ENCODE measurements around the gene TAS1R2.

TAS1R2 gene

GRCh38 chr1:18891426-18891780 lies 31.9 kb upstream of the TAS1R2 start:
- no peak for ATAC-seq
- Mint-ChIP-seq H3K36me3 (no peaks in the 10 kb centered on the region), H3K9me3 (no peaks in the 10 kb centered on the region), H3K4me1 (no peaks in the 10 kb centered on the region), H3K4me3 (no peak overlapping the region), H3K27ac (no peak overlapping the region), H3K27me3 (no peaks in the 10 kb centered on the region)

GRCh38 chr1:18890706-18891425 lies 31.4 kb upstream of the TAS1R2 start:
- no peaks in the 10 kb centered on the region for H3K27me3 Mint-ChIP-seq
- ATAC-seq: no peak
- H3K4me1 Mint-ChIP-seq: no peaks in the 10 kb centered on the region
- no peak overlapping the region for H3K27ac Mint-ChIP-seq
- H3K4me3 Mint-ChIP-seq: no peak overlapping the region
- H3K9me3 Mint-ChIP-seq: no peaks in the 10 kb centered on the region
- no peaks in the 10 kb centered on the region for H3K36me3 Mint-ChIP-seq

- no peaks in the 10 kb centered on the region for H3K9me3 Mint-ChIP-seq
- no peak overlapping the region for H3K4me3 Mint-ChIP-seq
- H3K4me1 Mint-ChIP-seq: no peaks in the 10 kb centered on the region
Observed at GRCh38 chr1:18886003-18886335, 26.5 kb upstream of the TAS1R2 start.

GRCh38 chr1:18885311-18886002 lies 26.0 kb upstream of the TAS1R2 start:
- peaks cover 10% of the 10 kb centered on the region for H3K36me3 Mint-ChIP-seq
- no peaks in the 10 kb centered on the region for H3K27me3 Mint-ChIP-seq
- no peak for ATAC-seq
- no peak overlapping the region for H3K4me3 Mint-ChIP-seq
- H3K4me1 Mint-ChIP-seq: no peaks in the 10 kb centered on the region
- no peaks in the 10 kb centered on the region for H3K9me3 Mint-ChIP-seq
- no peak overlapping the region for H3K27ac Mint-ChIP-seq

More at GRCh38 chr1:18886003-18886335, 26.5 kb upstream of the TAS1R2 start:
- Mint-ChIP-seq H3K27ac (no peak overlapping the region), H3K36me3 (peaks cover 9% of the 10 kb centered on the region), H3K27me3 (no peaks in the 10 kb centered on the region)
- no peak for ATAC-seq

- Mint-ChIP-seq H3K4me1 (no peaks in the 10 kb centered on the region), H3K9me3 (no peaks in the 10 kb centered on the region), H3K4me3 (no peak overlapping the region), H3K27ac (no peak overlapping the region), H3K36me3 (peaks cover 14% of the 10 kb centered on the region), H3K27me3 (no peaks in the 10 kb centered on the region)
- ATAC-seq: no peak
Observed at GRCh38 chr1:18884727-18885126, 25.3 kb upstream of the TAS1R2 start.

GRCh38 chr1:18884419-18884717 lies 24.9 kb upstream of the TAS1R2 start:
- no peak for ATAC-seq
- Mint-ChIP-seq H3K36me3 (peaks cover 14% of the 10 kb centered on the region), H3K27ac (no peak overlapping the region), H3K9me3 (no peaks in the 10 kb centered on the region), H3K27me3 (no peaks in the 10 kb centered on the region), H3K4me1 (no peaks in the 10 kb centered on the region), H3K4me3 (no peak overlapping the region)

- Mint-ChIP-seq H3K4me1 (no peaks in the 10 kb centered on the region), H3K36me3 (peaks cover 14% of the 10 kb centered on the region), H3K9me3 (no peaks in the 10 kb centered on the region), H3K27ac (no peak overlapping the region), H3K27me3 (no peaks in the 10 kb centered on the region), H3K4me3 (no peak overlapping the region)
- peak; percentile 48 for ATAC-seq
Observed at GRCh38 chr1:18883636-18884418, 24.4 kb upstream of the TAS1R2 start.

GRCh38 chr1:18883079-18883478 lies 23.6 kb upstream of the TAS1R2 start:
- Mint-ChIP-seq H3K27ac (no peak overlapping the region), H3K27me3 (no peaks in the 10 kb centered on the region), H3K9me3 (no peaks in the 10 kb centered on the region), H3K4me1 (no peaks in the 10 kb centered on the region), H3K4me3 (no peak overlapping the region), H3K36me3 (peaks cover 14% of the 10 kb centered on the region)
- no peak for ATAC-seq

- ATAC-seq: no peak
- Mint-ChIP-seq H3K4me1 (no peaks in the 10 kb centered on the region), H3K9me3 (no peaks in the 10 kb centered on the region), H3K27me3 (no peaks in the 10 kb centered on the region), H3K27ac (no peak overlapping the region), H3K4me3 (no peak overlapping the region), H3K36me3 (peaks cover 14% of the 10 kb centered on the region)
Observed at GRCh38 chr1:18882486-18882885, 23.0 kb upstream of the TAS1R2 start.

- no peak overlapping the region for H3K27ac Mint-ChIP-seq
- H3K36me3 Mint-ChIP-seq: peaks cover 14% of the 10 kb centered on the region
- H3K27me3 Mint-ChIP-seq: no peaks in the 10 kb centered on the region
- H3K9me3 Mint-ChIP-seq: no peaks in the 10 kb centered on the region
- no peaks in the 10 kb centered on the region for H3K4me1 Mint-ChIP-seq
- no peak overlapping the region for H3K4me3 Mint-ChIP-seq
- ATAC-seq: no peak
Observed at GRCh38 chr1:18881642-18882431, 22.4 kb upstream of the TAS1R2 start.

- Mint-ChIP-seq H3K4me3 (no peak overlapping the region), H3K9me3 (no peaks in the 10 kb centered on the region), H3K27me3 (no peaks in the 10 kb centered on the region), H3K4me1 (no peaks in the 10 kb centered on the region), H3K27ac (no peak overlapping the region), H3K36me3 (peaks cover 14% of the 10 kb centered on the region)
- no peak for ATAC-seq
Observed at GRCh38 chr1:18881164-18881563, 21.7 kb upstream of the TAS1R2 start.

- H3K36me3 Mint-ChIP-seq: peaks cover 14% of the 10 kb centered on the region
- H3K4me1 Mint-ChIP-seq: peaks cover 2% of the 10 kb centered on the region
- H3K9me3 Mint-ChIP-seq: no peaks in the 10 kb centered on the region
- no peak overlapping the region for H3K4me3 Mint-ChIP-seq
- H3K27ac Mint-ChIP-seq: no peak overlapping the region
- ATAC-seq: no peak
- no peaks in the 10 kb centered on the region for H3K27me3 Mint-ChIP-seq
Observed at GRCh38 chr1:18880585-18880984, 21.1 kb upstream of the TAS1R2 start.

GRCh38 chr1:18879791-18880309 lies 20.4 kb upstream of the TAS1R2 start:
- Mint-ChIP-seq H3K27ac (no peak overlapping the region), H3K4me1 (peaks cover 5% of the 10 kb centered on the region), H3K9me3 (no peaks in the 10 kb centered on the region), H3K27me3 (no peaks in the 10 kb centered on the region), H3K4me3 (no peak overlapping the region), H3K36me3 (peaks cover 14% of the 10 kb centered on the region)
- ATAC-seq: no peak

- Mint-ChIP-seq H3K9me3 (no peaks in the 10 kb centered on the region), H3K4me3 (no peak overlapping the region), H3K4me1 (peaks cover 5% of the 10 kb centered on the region), H3K27ac (no peak overlapping the region), H3K36me3 (peaks cover 14% of the 10 kb centered on the region), H3K27me3 (no peaks in the 10 kb centered on the region)
- no peak for ATAC-seq
Observed at GRCh38 chr1:18879215-18879790, 19.8 kb upstream of the TAS1R2 start.
